Breast epithelium (tissue), 4 donors: Measurements from ENCODE around the gene TEX261. TPM values are rescaled to one million over a fixed set of nuclear protein-coding genes. Genes with fewer than 3 reads are reported as not detected.

ENCODE experiments used
- DNase-seq, 2 donors: peaks; one replicate each; pipeline ENCODE4 v3.0.0-alpha.2; 2019; ENCODE audit warnings: low spot score in 2 of 2
- H3K27ac ChIP-seq, 2 donors: fragments of 200-600 bp; sonication (generic) in 1 of 2; one replicate each; pipeline ENCODE4 v1.5.1; 2016 to 2019; ENCODE audit warnings: mild to moderate bottlenecking in 1 of 2
- H3K27me3 ChIP-seq, 2 donors: fragments of 200-600 bp; sonication (generic) in 1 of 2; one replicate each; pipeline versions ENCODE4 v1.5.1 to v1.6.0; 2017 to 2019; ENCODE audit warnings: control low read depth in 1 of 2, mild to moderate bottlenecking in 1 of 2
- H3K36me3 ChIP-seq: fragments of 200-600 bp; one replicate; pipeline ENCODE4 v1.5.1; 2019
- H3K4me1 ChIP-seq, 2 donors: fragments of 200-600 bp; sonication (generic); one replicate each; pipeline ENCODE4 v1.5.1; 2016 to 2019; ENCODE audit warnings: control low read depth in 1 of 2
- H3K4me3 ChIP-seq, 3 donors: fragments of 200-600 bp; sonication (generic); 1 replicate in 2 of 3; 2 replicates in 1 of 3; pipeline ENCODE4 v1.5.1; 2016 to 2019; ENCODE audit warnings: mild to moderate bottlenecking in 3 of 3, moderate library complexity in 2 of 3
- H3K9me3 ChIP-seq, 2 donors: fragments of 200-600 bp; sonication (generic) in 1 of 2; one replicate each; pipeline ENCODE4 v1.5.1; 2016 to 2019; ENCODE audit warnings: control low read depth in 1 of 2
- CTCF ChIP-seq, 3 donors: fragments of 450-650 bp; IDR thresholded peaks; one replicate each; pipeline ENCODE4 v1.5.1; 2016 to 2017; ENCODE audit warnings: antibody characterized with exemption in 3 of 3, mild to moderate bottlenecking in 3 of 3, moderate library complexity in 3 of 3
- POLR2A ChIP-seq: fragments of 450-650 bp; IDR thresholded peaks from one replicate; pipeline ENCODE4 v1.6.1; 2016; ENCODE audit warnings: antibody characterized with exemption, mild to moderate bottlenecking, moderate library complexity
- POLR2AphosphoS5 ChIP-seq, 3 donors: sonication (generic); formaldehyde crosslinking; IDR thresholded peaks; one replicate each; pipeline ENCODE4 v1.6.1; 2017; ENCODE audit warnings: antibody characterized with exemption in 3 of 3
- intact Hi-C: fragments of 100-400 bp; cut with DNase I; formaldehyde crosslinking; loops from one replicate; pipeline ENCODE4 v1.15.1; 2023; ENCODE audit warnings: low total_unique reads
- total RNA-seq, 3 donors: library from RNA; depleted of rRNA; stranded (reverse); fragments of >200 nt; gene quantifications; one replicate each; pipeline ENCODE4 v1.1.0, GENCODE V29; 2016

TEX261 gene
- total RNA-seq, 3 donors from 2014 or later, result 39.5 to 48.8 (median 40.0) TPM

- peak; percentile 12 to 35 for DNase-seq
- no peak for TF ChIP-seq CTCF (IDR thresholded peaks at IDR 0.05)
- no peak for TF ChIP-seq POLR2AphosphoS5 (IDR thresholded peaks at IDR 0.05)
- TF ChIP-seq POLR2A, result no peak
- H3K4me3 ChIP-seq, result no peak overlapping the region
- H3K27me3 ChIP-seq, result no peaks in the 10 kb centered on the region
- H3K4me1 ChIP-seq, result peaks cover 2 to 9% of the 10 kb centered on the region in 2 donors
- H3K36me3 ChIP-seq, result no peaks in the 10 kb centered on the region
- peak overlapping the region in 1 of 2 donors; percentile 3 for H3K27ac ChIP-seq
- no peaks in the 10 kb centered on the region for H3K9me3 ChIP-seq
- intact Hi-C loops, result no loop called here
Measured at GRCh38 chr2:70988726-70989648, 5.7 kb downstream of the TEX261 start.

GRCh38 chr2:70988151-70988550, 6.5 kb downstream of the TEX261 start:
- Histone ChIP-seq H3K4me3 (no peak overlapping the region), H3K27me3 (no peaks in the 10 kb centered on the region), H3K9me3 (no peaks in the 10 kb centered on the region), H3K27ac (peak overlapping the region in 1 of 2 donors; percentile 59), H3K4me1 (peaks cover 2 to 3% of the 10 kb centered on the region in 2 donors), H3K36me3 (no peaks in the 10 kb centered on the region)
- DNase-seq, result peak; percentile 11 to 12
- TF ChIP-seq CTCF (IDR thresholded peaks at IDR 0.05) (no peak), POLR2A (no peak), POLR2AphosphoS5 (IDR thresholded peaks at IDR 0.05) (no peak)
- intact Hi-C loops, result no loop called here

- H3K9me3 ChIP-seq, result no peaks in the 10 kb centered on the region
- no peaks in the 10 kb centered on the region for H3K36me3 ChIP-seq
- no peak overlapping the region for H3K4me3 ChIP-seq
- no peaks in the 10 kb centered on the region for H3K4me1 ChIP-seq
- no peak for DNase-seq
- intact Hi-C loops, result no loop called here
- no peaks in the 10 kb centered on the region for H3K27me3 ChIP-seq
- H3K27ac ChIP-seq, result no peak overlapping the region
- TF ChIP-seq POLR2A (no peak), CTCF (IDR thresholded peaks at IDR 0.05) (no peak), POLR2AphosphoS5 (IDR thresholded peaks at IDR 0.05) (no peak)
Measured at GRCh38 chr2:70987386-70987785, 7.3 kb downstream of the TEX261 start.

- no peaks in the 10 kb centered on the region for H3K27me3 ChIP-seq
- intact Hi-C loops, result no loop called here
- H3K27ac ChIP-seq, result no peak overlapping the region
- peak; percentile 5 to 10 for DNase-seq
- no peaks in the 10 kb centered on the region for H3K36me3 ChIP-seq
- TF ChIP-seq CTCF (IDR thresholded peaks at IDR 0.05) (no peak), POLR2A (no peak), POLR2AphosphoS5 (IDR thresholded peaks at IDR 0.05) (no peak)
- H3K4me3 ChIP-seq, result no peak overlapping the region
- no peaks in the 10 kb centered on the region for H3K9me3 ChIP-seq
- no peaks in the 10 kb centered on the region for H3K4me1 ChIP-seq
Measured at GRCh38 chr2:70986499-70987189, 8.0 kb downstream of the TEX261 start.

GRCh38 chr2:70985956-70986355, 8.7 kb downstream of the TEX261 start:
- Histone ChIP-seq H3K27me3 (no peaks in the 10 kb centered on the region), H3K4me3 (no peak overlapping the region), H3K36me3 (no peaks in the 10 kb centered on the region), H3K9me3 (no peaks in the 10 kb centered on the region), H3K27ac (no peak overlapping the region), H3K4me1 (no peaks in the 10 kb centered on the region)
- TF ChIP-seq CTCF (IDR thresholded peaks at IDR 0.05) (no peak), POLR2AphosphoS5 (IDR thresholded peaks at IDR 0.05) (no peak), POLR2A (no peak)
- intact Hi-C loops, result no loop called here
- peak; percentile 5 to 40 for DNase-seq
